Measurements from ENCODE around the gene ITPR2.
"Not testable (repeated sequence)": the region's sequence is repeated elsewhere in the genome, so short reads cannot be mapped to it uniquely, and the experiment has no call there.

ITPR2 gene

GRCh38 chr12:26848156-26848825 lies 15.3 kb upstream of the ITPR2 start:
- no peak for DNase-seq (ENCODE audit: low spot score)

GRCh38 chr12:26847431-26847830 lies 14.4 kb upstream of the ITPR2 start:
- no peak for DNase-seq (ENCODE audit: low spot score)

GRCh38 chr12:26846416-26846815 lies 13.4 kb upstream of the ITPR2 start:
- no peak for DNase-seq (ENCODE audit: low spot score)

GRCh38 chr12:26845984-26846383 lies 13.0 kb upstream of the ITPR2 start:
- DNase-seq (ENCODE audit: low spot score): no peak

- DNase-seq (ENCODE audit: low spot score): no peak
Measured at GRCh38 chr12:26845057-26845666, 12.2 kb upstream of the ITPR2 start.

- no peak for DNase-seq (ENCODE audit: low spot score)
Measured at GRCh38 chr12:26843311-26843710, 10.3 kb upstream of the ITPR2 start.

GRCh38 chr12:26841085-26841484 lies 8.1 kb upstream of the ITPR2 start:
- DNase-seq (ENCODE audit: low spot score): no peak

GRCh38 chr12:26839512-26839911 lies 6.5 kb upstream of the ITPR2 start:
- DNase-seq (ENCODE audit: low spot score): no peak

- no peak for DNase-seq (ENCODE audit: low spot score)
Measured at GRCh38 chr12:26838888-26839416, 6.0 kb upstream of the ITPR2 start.

- DNase-seq (ENCODE audit: low spot score): no peak
Measured at GRCh38 chr12:26836201-26836600, 3.2 kb upstream of the ITPR2 start.

GRCh38 chr12:26834503-26835060 lies 1.6 kb upstream of the ITPR2 start:
- not testable (repeated sequence) for DNase-seq (ENCODE audit: low spot score)

- no peak for DNase-seq (ENCODE audit: low spot score)
Measured at GRCh38 chr12:26833743-26834490, 923 bp upstream of the ITPR2 start.

- DNase-seq (ENCODE audit: low spot score): peak; percentile 58
Measured at GRCh38 chr12:26831951-26832821, 808 bp downstream of the ITPR2 start.

- no peak for DNase-seq (ENCODE audit: low spot score)
Measured at GRCh38 chr12:26830783-26831551, 2.0 kb downstream of the ITPR2 start.

- DNase-seq (ENCODE audit: low spot score): no peak
Measured at GRCh38 chr12:26830363-26830762, 2.6 kb downstream of the ITPR2 start.

- DNase-seq (ENCODE audit: low spot score): no peak
Measured at GRCh38 chr12:26828280-26829073, 4.5 kb downstream of the ITPR2 start.

GRCh38 chr12:26826437-26826836 lies 6.6 kb downstream of the ITPR2 start:
- DNase-seq (ENCODE audit: low spot score): no peak

- DNase-seq (ENCODE audit: low spot score): no peak
Measured at GRCh38 chr12:26825459-26826016, 7.5 kb downstream of the ITPR2 start.

GRCh38 chr12:26823390-26823789 lies 9.6 kb downstream of the ITPR2 start:
- no peak for DNase-seq (ENCODE audit: low spot score)

- DNase-seq (ENCODE audit: low spot score): no peak
Measured at GRCh38 chr12:26822026-26822425, 11.0 kb downstream of the ITPR2 start.

Data from putamen (tissue), 1 donor.